ENCODE measurements around the gene LHX4. TPM values are rescaled to one million over a fixed set of nuclear protein-coding genes. Genes with fewer than 3 reads are reported as not detected.

Gene LHX4
- total RNA-seq, 2 donors from 2014 or later, result not detected

- intact Hi-C loops (cut with DNase I), result no loop called here
- Histone ChIP-seq H3K36me3 (replicated peaks in 1 of 2; ENCODE audit: insufficient read depth in 1 of 2, low read depth in 2 of 2) (no peaks in the 10 kb centered on the region), H3K27ac (no peak overlapping the region), H3K4me3 (no peak overlapping the region), H3K9me3 (no peaks in the 10 kb centered on the region), H3K4me1 (peaks cover 19% of the 10 kb centered on the region), H3K27me3 (no peaks in the 10 kb centered on the region)
- TF ChIP-seq POLR2A (IDR thresholded peaks at IDR 0.05) (no peak), CTCF (IDR thresholded peaks at IDR 0.05) (no peak)
- no peak for ATAC-seq
- WGBS, 2 donors, result 61 to 62% methylated on average over 9 of the region's 9 CpGs
- no peak for DNase-seq
These were observed 35.1 kb downstream of the LHX4 start for GRCh38 chr1:180265201-180265600.

- DNase-seq (no peak), ATAC-seq (no peak)
- Histone ChIP-seq H3K27me3 (no peaks in the 10 kb centered on the region), H3K4me3 (no peak overlapping the region), H3K27ac (no peak overlapping the region), H3K4me1 (peaks cover 22% of the 10 kb centered on the region), H3K36me3 (replicated peaks in 1 of 2; ENCODE audit: insufficient read depth in 1 of 2, low read depth in 2 of 2) (no peaks in the 10 kb centered on the region), H3K9me3 (no peaks in the 10 kb centered on the region)
- TF ChIP-seq CTCF (IDR thresholded peaks at IDR 0.05), result no peak
- no peak for TF ChIP-seq POLR2A (IDR thresholded peaks at IDR 0.05)
- WGBS, 2 donors, result 54 to 69% methylated on average over 4 of the region's 4 CpGs
- intact Hi-C loops (cut with DNase I), result no loop called here
These were observed 35.8 kb downstream of the LHX4 start for GRCh38 chr1:180265871-180266270.

GRCh38 chr1:180266275-180267210 lies 36.5 kb downstream of the LHX4 start:
- ATAC-seq, result no peak
- Histone ChIP-seq H3K36me3 (replicated peaks in 1 of 2; ENCODE audit: insufficient read depth in 1 of 2, low read depth in 2 of 2) (no peaks in the 10 kb centered on the region), H3K9me3 (no peaks in the 10 kb centered on the region), H3K4me3 (no peak overlapping the region), H3K27me3 (no peaks in the 10 kb centered on the region), H3K27ac (no peak overlapping the region), H3K4me1 (peaks cover 25% of the 10 kb centered on the region)
- DNase-seq, result no peak
- intact Hi-C loops (cut with DNase I), result no loop called here
- WGBS, 2 donors, result 79 to 81% methylated on average over 14 to 25 of the region's 28 CpGs
- TF ChIP-seq POLR2A (IDR thresholded peaks at IDR 0.05) (no peak), CTCF (IDR thresholded peaks at IDR 0.05) (no peak)

GRCh38 chr1:180267211-180267561 lies 37.1 kb downstream of the LHX4 start:
- ATAC-seq, result no peak
- Histone ChIP-seq H3K27ac (no peak overlapping the region), H3K4me1 (peaks cover 21% of the 10 kb centered on the region), H3K36me3 (replicated peaks in 1 of 2; ENCODE audit: insufficient read depth in 1 of 2, low read depth in 2 of 2) (no peaks in the 10 kb centered on the region), H3K27me3 (no peaks in the 10 kb centered on the region), H3K4me3 (no peak overlapping the region), H3K9me3 (no peaks in the 10 kb centered on the region)
- no peak for DNase-seq
- WGBS, 2 donors, result 71 to 84% methylated on average over 5 to 12 of the region's 12 CpGs
- TF ChIP-seq POLR2A (IDR thresholded peaks at IDR 0.05), result no peak
- TF ChIP-seq CTCF (IDR thresholded peaks at IDR 0.05), result no peak
- intact Hi-C loops (cut with DNase I), result no loop called here

All from body of pancreas (tissue), 4 donors.